GM19467 (cell line): ENCODE results near the gene SPATA17.
A peak's percentile ranks its signal among the peaks of the same experiment; 100 is the strongest.
"Not testable (repeated sequence)": the region's sequence is repeated elsewhere in the genome, so short reads cannot be mapped to it uniquely, and the experiment has no call there.

ENCODE experiments used
- ATAC-seq: cut with Tn5 transposase; IDR thresholded peaks from one replicate; pipeline ENCODE4 v1.9.1; 2021; ENCODE audit warnings: mild to moderate bottlenecking, moderate library complexity; ENCODE audit not compliant: unreplicated experiment

The SPATA17 gene, protein sequence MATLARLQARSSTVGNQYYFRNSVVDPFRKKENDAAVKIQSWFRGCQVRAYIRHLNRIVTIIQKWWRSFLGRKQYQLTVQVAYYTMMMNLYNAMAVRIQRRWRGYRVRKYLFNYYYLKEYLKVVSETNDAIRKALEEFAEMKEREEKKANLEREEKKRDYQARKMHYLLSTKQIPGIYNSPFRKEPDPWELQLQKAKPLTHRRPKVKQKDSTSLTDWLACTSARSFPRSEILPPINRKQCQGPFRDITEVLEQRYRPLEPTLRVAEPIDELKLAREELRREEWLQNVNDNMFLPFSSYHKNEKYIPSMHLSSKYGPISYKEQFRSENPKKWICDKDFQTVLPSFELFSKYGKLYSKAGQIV

DNA sequence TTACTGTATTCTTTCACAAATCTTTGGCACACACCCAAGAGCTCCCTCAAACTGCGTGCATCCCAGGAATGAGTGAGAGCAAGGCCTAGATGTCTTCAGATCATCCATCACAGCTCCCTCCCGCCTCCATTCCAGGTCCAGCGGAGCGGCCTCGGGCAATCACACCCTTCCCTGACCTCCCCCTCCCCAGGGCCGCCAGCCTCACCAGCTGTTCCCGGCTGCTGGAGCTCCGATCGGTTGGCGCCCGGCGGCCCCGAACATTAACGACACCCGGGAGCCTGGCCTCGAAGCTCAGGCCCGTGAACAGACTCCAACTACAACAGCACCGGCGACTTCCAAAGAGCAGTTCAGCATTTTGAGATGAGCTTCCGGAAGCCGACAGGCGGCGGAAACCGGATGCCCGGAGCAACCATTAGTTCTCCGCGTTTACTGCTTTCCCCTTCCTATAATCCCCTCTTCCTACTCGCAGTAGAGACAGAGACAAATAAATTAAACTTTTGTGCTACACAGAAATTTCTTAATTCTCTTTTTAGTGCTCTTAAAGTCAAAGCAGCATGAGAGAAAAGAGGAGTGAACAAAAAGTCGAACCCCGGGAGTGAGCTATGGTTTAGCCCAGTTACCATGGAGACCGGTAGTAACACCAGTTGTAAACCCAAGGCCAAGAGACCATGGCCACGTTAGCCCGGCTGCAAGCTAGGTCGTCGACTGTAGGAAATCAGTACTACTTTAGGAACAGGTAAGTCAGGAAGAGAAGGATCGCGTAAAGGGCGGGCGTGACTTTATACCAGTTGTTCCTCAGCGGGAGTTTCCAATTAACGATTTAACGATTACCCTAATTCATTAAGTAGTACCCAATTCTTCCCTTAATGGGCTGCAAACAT is at the start of gene SPATA17, which contains the start of gene GPATCH2:
SPATA17 (plus strand) TSS at position 634 of the 881 bp plus-strand sequence; CDS start at position 669, 35 bp downstream.
GPATCH2 (minus strand) TSS at position 380 of the 881 bp plus-strand sequence; CDS start at position 261, 119 bp downstream.
- ATAC-seq, result peak; percentile 97

DNA sequence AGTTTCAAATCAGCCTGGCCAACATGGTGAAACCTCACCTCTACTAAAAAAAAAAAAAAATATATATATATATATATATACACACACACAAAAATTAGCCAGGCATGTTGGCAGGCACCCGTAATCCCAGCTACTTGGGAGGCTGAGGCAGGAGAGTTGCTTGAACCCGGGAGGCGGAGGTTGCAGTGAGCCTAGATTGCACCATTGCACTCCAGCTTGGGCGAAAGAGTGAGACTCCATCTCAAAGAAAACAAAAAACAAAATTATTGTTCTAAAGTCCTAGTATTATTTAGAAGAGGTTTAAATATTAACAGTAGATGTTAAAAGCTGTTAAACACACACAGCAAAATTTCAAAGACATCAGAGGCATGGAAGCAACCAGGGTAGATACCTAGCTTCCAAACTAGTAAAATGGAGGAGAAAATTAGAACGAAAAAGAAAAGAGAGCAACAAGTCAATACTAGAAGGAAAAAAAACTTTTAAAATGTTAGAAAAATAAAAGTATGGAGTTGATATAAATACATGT is 46.8 kb upstream of the SPATA17 start:
- ATAC-seq, result not testable (repeated sequence)

DNA sequence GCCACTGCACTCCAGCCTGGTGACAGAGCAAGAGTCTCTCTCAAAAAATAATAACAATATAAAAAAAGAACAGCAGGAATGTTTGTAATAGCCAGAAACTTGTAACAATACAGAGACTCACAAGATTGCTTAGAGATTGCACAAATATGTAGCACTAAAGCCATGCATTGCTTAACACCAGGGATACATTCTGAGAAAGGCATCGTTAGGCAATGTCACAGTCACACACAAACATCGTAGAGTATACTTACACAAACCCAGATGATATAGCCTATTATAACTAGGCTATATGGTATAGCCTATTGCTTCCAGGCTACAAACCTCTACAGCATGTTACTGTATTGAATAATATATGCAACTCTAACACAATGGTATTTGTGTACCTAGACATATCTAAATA is 45.6 kb upstream of the SPATA17 start:
- ATAC-seq, result no peak

DNA sequence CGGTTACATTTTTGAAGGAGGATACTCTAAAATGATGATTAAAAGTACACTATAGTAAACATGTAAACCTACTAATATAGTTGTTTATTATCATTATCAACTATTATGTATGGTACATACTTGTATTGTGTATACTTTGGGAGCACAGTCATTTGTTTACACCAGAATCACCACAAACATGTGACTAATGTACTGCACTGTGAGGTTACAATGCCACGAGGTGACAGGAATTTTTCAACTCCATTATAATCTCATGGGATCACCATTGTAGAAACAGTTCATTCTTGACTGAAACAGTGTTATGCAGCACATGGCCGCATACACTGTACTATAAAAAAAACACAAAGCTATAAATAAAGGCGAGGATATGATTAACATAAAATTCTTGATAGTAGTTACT is 44.6 kb upstream of the SPATA17 start:
- no peak for ATAC-seq

DNA sequence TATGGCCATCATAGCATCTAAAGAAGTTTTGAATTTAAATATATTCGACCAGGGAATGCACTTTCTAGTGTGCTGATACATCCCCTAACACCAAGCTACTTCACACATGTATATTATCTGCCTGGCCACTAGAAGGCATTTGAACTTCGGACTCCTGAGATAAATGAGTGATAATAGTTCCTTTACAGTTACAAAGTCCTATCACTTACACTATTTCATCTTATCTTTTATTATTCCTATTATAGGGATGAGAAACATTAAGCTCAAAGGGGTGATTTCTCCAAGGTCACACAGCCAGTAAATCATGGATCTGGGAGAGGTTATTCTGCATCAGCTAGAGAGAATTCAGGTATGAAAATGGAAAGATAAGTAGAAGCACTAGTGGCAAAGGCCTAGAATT is 40.5 kb upstream of the SPATA17 start:
- no peak for ATAC-seq

DNA sequence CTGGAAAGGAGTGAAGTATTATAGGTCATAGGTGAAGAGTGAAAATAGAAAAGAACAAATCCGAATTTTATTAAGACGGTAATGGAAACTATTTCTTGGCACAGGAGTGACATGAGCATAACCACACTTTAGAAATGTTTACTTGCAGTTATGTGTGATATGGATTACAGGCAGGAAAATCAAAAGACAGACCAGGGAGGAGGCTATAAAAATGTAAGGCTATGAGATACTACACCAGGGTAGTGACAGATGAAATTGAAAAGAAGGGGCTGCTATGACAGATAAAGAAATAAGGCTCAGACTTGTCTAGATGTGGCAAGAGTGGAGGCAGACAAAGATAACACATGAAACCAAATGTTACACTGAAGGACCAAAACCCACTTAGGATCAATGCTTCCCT is 32.0 kb upstream of the SPATA17 start:
- no peak for ATAC-seq

DNA sequence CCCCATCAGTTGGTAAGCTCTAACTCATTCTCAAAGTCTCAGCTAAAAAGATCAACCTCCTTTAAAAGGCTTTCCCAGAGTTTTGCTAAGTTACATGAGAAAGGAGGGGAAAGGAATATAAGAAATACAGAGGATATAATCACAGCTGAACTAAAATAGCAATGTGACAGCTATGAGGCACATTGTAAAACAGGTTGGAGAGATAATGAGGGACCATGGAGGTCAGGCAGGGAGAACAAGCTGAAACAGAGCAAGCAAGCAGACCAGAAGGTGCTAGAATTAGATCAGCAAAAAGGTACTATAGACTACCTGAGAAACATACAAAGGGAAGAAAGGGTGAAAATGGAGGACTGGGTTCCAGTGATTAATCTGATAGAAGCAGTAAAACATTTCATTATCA is 28.8 kb upstream of the SPATA17 start:
- no peak for ATAC-seq

DNA sequence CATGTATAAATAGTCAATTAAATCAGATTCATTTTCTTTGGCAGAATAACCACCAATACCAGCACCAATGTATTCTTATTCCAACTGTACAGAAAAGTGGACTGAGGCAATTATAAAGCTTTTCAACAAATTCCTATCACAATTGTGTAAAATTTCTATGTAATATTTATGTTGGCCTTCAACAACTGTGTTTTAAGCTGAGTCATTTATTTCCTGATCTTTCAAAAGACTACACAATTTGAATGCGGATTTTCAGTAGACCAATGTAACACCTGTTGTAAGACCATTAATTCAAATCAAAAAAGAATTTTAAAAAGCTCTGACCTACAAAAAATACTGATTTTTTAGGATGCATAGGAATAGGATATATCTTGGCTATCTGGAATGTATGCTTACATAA is 25.8 kb upstream of the SPATA17 start:
- no peak for ATAC-seq

DNA sequence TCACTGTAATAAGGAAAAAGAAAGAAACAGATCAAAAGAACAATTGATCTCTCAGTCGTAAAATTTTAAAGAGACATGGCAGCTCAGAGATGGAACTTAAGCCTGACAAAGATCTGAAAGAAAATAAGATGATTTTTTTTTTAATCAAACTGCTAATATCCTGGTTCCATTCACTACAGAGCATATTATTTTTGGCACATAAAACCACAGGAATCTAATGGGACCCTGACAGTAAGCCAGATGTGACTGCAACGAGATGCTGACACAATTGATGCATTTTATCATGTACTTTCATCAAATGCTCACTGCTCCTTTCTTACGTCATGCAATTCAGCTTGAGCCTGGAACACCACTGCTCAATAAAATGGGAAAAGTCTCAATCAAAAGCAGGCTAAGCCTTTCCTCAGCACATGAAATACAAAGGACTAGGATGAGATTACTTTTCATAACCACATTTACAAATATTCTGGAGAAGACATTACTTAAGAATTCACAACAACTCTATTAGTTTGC is 16.9 kb upstream of the SPATA17 start:
- no peak for ATAC-seq

DNA sequence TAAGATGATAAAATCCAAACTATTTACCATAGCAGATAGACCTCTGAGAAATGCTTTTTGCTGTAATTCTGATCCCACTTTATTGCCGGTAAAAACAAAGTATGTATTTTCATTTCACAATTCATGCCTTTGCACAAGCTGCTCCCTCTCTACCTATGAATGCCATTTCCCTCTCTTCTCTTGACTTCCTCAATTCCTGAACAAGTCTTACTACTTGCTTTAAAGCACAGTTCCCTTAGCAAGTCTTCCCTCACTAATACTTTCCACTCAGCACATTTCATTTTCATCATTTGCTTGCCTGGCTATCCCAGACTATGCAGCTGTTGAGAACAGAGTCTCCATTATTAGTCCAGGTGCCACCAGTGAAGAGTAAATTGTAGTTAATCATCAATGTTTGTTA is 14.0 kb upstream of the SPATA17 start:
- ATAC-seq, result no peak

DNA sequence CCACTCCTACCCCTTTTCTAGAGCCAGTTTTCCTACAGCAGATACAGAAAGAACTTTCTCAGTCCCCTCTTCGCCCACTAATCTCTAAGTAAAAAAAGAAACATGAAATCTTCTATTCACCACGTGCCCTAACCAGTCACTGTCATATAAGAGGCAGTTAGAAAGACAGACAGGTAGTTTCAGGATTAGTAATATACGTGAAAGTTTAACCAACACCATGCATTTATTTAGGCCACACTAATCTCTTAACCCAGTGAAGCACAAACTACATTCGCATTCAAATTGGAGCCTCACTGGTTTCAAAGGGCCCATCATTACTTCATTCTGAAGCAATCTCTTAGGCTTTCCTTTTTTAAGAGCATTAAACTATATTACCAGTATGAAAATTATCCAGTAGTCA is 10.3 kb upstream of the SPATA17 start:
- ATAC-seq, result peak; percentile 99

DNA sequence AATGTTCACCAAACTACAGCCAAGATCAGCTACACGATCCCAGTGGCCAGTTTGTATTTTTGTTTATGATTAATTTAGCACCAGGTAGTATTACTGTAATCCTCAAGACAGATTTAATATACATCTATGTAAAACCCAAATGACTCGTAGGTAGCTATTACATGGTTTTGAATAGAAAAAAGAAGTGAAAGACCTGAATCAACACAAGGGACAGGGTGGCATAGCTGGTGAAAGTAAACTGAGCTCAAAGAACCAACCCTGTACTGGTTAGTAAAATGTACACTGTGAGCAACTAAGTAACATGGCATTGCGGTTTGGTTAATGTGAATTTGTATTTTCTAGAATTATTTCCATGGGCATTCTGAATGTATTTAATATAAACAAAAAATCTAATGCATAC is 9.1 kb upstream of the SPATA17 start:
- ATAC-seq, result no peak

DNA sequence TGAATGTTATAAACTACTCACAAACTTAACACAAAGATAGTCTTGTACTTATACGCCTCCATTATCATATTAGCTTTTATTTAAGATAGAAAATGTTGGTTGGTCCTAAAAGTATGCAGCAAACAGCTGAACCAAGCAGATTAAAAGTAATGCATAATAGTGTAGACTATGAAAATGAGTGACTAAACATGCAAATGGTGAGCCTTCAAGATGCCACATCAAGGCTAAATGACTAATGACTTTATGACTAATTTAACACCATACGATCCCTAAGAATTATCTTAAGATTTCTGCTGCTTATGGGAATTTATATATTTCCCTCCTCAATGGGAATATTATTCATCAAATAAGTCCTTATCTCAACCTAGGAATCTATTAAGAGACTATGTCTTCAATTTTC is 4.8 kb upstream of the SPATA17 start:
- ATAC-seq, result no peak

DNA sequence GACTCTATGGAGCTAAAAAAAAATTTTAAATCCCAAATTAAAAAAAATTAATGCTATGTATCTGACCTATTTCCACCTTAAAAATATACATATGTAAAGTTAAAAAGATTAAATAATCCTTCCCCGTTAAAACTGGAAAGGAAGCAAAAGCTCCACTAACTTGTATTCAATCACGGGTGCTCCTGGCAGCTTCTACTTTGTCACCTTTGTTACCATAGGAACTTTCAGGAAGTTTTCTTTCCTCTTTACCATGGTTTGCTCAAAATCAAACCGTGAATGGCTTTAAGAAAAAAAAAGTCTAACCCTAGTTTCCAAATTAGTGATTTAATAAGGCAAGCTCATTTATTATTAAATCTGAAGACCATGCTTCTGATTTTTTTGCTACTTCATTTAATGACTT is 3.7 kb upstream of the SPATA17 start:
- no peak for ATAC-seq

DNA sequence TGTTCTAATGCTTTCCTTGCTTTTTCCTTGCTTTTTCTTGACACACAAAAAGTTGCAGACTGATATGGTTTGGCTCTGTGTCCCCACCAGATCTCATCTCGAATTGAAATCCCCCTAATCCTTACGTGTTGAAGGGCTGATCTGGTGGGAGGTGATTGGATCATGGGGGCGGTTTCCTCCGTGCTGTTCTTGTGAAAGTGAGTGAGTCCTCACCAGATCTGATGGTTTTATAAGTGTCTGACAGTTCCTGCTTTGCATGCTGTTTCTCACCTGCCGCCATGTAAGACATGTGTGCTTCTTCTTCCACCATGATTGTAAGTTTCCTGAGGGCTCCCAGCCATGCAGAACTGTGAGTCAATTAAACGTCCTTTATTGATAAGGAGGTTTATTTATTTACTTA is 11.3 kb downstream of the SPATA17 start:
- no peak for ATAC-seq

DNA sequence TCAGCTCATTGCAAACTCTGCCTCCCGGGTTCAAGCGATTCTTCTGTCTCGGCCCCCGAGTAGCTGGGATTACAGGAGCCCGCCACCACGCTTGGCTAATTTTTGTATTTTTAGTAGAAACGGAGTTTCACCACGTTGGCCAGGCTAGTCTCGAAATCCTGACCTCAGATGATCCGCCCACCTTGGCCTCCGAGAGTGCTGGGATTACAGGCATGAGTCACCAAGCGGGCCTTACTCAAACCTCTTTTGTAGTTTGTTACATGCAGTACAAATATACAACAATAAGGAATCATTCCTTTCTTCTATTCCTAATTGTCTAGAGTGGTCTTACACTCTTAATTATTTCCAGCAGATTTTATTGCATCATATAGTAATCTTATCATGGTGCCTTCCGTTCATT is 16.6 kb downstream of the SPATA17 start:
- no peak for ATAC-seq

DNA sequence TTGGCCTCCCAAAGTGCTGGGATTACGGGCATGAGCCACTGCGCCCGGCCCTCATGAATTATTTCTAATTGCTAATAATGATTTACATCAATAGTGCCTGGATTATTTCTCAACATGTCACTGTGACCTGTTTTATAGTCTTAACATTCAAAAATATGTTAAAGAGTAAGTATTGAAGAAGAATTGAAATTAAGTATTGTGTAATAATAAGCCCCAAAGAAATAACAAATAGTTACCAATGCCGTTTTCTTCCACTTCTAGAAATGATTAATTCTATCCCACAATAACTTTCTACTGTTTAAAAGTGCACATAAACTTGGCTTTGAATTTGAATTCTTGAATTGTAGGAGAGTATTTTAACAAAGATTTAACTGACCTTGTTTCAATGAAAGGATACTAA is 19.5 kb downstream of the SPATA17 start:
- ATAC-seq, result no peak

DNA sequence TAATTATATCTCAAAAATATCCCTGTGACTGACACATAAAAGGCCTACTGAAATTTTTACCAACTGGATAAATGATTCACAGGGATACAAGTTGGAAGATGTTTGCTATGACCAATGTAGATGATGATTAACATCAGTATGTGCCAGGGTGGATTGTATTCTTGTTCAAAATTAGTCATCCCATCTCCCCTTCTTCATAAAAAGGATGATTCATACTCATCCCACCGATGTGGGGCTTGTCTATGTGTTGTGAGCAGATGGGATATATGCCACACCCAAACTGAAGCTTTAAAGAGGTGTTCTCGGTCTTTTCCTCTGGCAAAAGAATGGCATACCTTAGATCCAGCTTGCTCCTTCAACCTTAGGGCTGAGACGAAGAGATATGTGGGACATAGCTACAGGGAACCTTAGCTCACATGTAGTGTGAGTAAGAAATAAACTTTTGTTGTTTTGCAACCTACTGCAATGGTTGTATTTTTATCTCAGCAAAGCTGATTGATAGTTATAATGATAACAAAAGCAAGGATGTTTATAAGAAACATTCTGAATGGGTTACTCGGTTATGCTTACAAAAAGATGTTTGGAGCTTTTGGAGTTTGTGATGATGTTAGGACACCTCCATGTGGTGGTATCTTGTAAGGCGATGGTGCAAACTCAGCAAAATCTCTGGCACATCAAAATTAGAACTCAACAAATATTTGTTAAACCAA is 29.4 kb downstream of the SPATA17 start:
- ATAC-seq, result peak; percentile 70

DNA sequence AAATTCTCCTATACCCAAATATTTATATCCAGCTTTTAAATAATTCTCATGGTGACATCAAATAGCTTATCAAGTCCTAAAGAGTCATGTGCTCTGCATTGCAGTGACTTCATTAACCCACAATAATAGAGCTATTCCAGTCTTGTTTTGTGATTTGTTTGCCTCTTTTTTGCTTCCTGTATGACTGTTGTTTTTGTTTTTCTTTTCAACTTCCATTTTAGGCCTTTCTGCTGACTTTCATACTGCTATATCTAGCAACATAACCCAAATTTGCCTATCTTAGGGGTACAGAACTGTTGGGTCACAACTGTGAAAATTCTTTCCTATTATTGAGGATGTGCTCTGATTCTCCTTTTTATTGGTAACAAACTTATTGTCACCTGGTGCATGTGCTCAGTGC is 30.3 kb downstream of the SPATA17 start:
- ATAC-seq, result no peak

DNA sequence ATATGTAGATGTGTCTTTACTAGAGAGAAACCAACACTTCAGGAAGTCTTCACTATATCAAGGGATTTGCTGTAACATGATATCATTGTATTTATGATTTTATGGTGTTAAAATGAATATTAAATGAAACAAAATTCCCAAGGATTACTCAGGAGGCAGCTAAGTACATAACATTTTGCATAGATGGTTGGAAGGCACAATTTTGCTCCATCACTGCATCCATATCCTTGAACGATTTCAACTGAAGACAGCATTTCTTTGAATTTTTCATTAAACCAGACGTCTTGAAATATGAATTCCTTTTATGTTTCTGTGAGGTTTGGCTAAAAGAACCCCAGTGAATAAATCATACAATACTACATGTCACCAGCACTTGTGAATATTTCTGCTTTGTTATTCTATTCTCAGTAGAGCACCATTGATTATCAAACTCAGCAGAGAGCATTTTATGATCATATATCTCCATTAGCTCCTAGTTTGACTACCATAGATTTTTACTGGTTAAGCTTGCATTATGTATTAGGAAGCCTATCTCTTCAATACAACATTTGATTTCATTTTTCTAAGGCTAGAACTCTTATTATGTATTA is 37.3 kb downstream of the SPATA17 start:
- ATAC-seq, result no peak

DNA sequence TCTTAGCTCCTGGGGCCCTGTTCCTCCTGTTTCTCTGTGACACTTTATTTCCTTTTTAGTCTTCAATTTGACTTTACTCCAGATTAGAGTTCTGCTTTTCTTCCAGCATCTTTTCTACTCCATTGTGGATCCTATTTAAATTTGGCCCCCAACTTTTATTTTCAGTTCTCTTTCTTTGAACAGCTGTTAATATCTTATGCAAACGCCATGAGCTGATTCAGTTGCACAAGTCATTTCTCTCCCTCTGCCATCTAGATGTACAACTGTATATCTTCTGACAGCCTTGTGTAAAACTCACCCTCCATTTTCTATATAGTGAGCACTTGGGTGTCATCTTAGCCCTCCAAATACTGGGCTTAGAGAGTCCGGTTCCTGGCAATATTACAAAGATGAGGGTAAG is 42.2 kb downstream of the SPATA17 start:
- peak; percentile 57 for ATAC-seq
